OCI-LY3 (cell line): ENCODE measurements around the gene GLMN.

ENCODE experiments used
- H2AFZ ChIP-seq: fragments of 200-600, 300-600 bp; shearing (Covaris generic); 2 replicates; pipeline ENCODE4 v1.6.0; 2014; ENCODE audit warnings: antibody characterized with exemption, low read depth, low read length
- H3K27ac ChIP-seq: fragments of 200-600, 300-600 bp; sonication (generic); 2 replicates; pipeline ENCODE4 v1.5.1; 2014; ENCODE audit warnings: mild to moderate bottlenecking, low read length, moderate library complexity, mixed read lengths
- H3K27me3 ChIP-seq: fragments of 200-600, 300-600 bp; sonication (generic); 2 replicates; pipeline ENCODE4 v1.6.1; 2014; ENCODE audit warnings: low read depth, low read length, mixed read lengths
- H3K36me3 ChIP-seq: fragments of 200-600, 300-600 bp; sonication (generic); replicated peaks from 2 replicates; pipeline ENCODE3; 2014; ENCODE audit warnings: low read depth, low read length, mixed read lengths
- H3K4me1 ChIP-seq: fragments of 300-600, 200-600 bp; sonication (generic); 2 replicates; pipeline ENCODE4 v1.6.1; 2014; ENCODE audit warnings: low read length, mixed read lengths
- H3K4me2 ChIP-seq: fragments of 200-600, 300-600 bp; sonication (generic); 2 replicates; pipeline ENCODE4 v1.6.1; 2014; ENCODE audit warnings: low read length, mixed read lengths
- H3K4me3 ChIP-seq: fragments of 300-600, 200-600 bp; sonication (generic); 2 replicates; pipeline ENCODE4 v1.5.1; 2014; ENCODE audit warnings: antibody characterized with exemption, mild to moderate bottlenecking, low read length, moderate library complexity
- H3K79me2 ChIP-seq: fragments of 300-600, 200-600 bp; shearing (Covaris generic); 2 replicates; pipeline ENCODE4 v1.6.1; 2014; ENCODE audit warnings: mild to moderate bottlenecking, low read length, mixed read lengths
- H3K9ac ChIP-seq: fragments of 300-600, 200-600 bp; shearing (Covaris generic); 2 replicates; pipeline ENCODE4 v1.6.0; 2014; ENCODE audit warnings: mild to moderate bottlenecking, low read length, moderate library complexity
- H3K9me3 ChIP-seq: fragments of 200-600, 300-600 bp; shearing (Covaris generic); 2 replicates; pipeline ENCODE4 v1.6.1; 2014; ENCODE audit warnings: low read length, mixed read lengths; ENCODE audit not compliant: insufficient read depth
- H4K20me1 ChIP-seq: fragments of 200-600, 300-600 bp; sonication (generic); 2 replicates; pipeline ENCODE4 v1.6.1; 2016; ENCODE audit warnings: low read length, mixed read lengths; ENCODE audit not compliant: insufficient read depth
- EZH2phosphoT487 ChIP-seq: fragments of 200-600 bp; shearing (Covaris generic); IDR thresholded peaks from 2 replicates; pipeline ENCODE4 v1.6.1; 2018; ENCODE audit warnings: antibody characterized with exemption, mixed run types, low read depth
- TF ChIP-seq, protein P1 (sequence below): fragments of 200-600, 300-600 bp; sonication (generic); IDR thresholded peaks from 2 replicates; pipeline ENCODE4 v1.5.1; 2014; ENCODE audit warnings: antibody characterized with exemption, low read length, low read depth

The GLMN gene

GRCh38 chr1:92217721-92218120, 81.1 kb downstream of the GLMN start, which contains the start of gene C1orf146:
TSS of gene C1orf146 (plus strand) at chr1:92217915. CDS start at chr1:92231421, 13,506 bp downstream.
- no peaks in the 10 kb centered on the region for H3K27me3 ChIP-seq
- H3K4me2 ChIP-seq: no peak within 1 kb of the TSS
- H3K4me1 ChIP-seq: no peaks in the 10 kb centered on the region
- H3K9me3 ChIP-seq: no peaks in the 10 kb centered on the region
- H3K9ac ChIP-seq: no peak within 1 kb of the TSS
- no peaks in the 10 kb centered on the region for H4K20me1 ChIP-seq
- H3K27ac ChIP-seq: no peak within 1 kb of the TSS
- no peaks in the 10 kb centered on the region for H3K36me3 ChIP-seq
- TF ChIP-seq, protein P1, sequence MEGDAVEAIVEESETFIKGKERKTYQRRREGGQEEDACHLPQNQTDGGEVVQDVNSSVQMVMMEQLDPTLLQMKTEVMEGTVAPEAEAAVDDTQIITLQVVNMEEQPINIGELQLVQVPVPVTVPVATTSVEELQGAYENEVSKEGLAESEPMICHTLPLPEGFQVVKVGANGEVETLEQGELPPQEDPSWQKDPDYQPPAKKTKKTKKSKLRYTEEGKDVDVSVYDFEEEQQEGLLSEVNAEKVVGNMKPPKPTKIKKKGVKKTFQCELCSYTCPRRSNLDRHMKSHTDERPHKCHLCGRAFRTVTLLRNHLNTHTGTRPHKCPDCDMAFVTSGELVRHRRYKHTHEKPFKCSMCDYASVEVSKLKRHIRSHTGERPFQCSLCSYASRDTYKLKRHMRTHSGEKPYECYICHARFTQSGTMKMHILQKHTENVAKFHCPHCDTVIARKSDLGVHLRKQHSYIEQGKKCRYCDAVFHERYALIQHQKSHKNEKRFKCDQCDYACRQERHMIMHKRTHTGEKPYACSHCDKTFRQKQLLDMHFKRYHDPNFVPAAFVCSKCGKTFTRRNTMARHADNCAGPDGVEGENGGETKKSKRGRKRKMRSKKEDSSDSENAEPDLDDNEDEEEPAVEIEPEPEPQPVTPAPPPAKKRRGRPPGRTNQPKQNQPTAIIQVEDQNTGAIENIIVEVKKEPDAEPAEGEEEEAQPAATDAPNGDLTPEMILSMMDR: no peak
- TF ChIP-seq EZH2phosphoT487: no peak
- no peak within 1 kb of the TSS for H2AFZ ChIP-seq
- H3K79me2 ChIP-seq: no peaks in the 10 kb centered on the region
- no peak within 1 kb of the TSS for H3K4me3 ChIP-seq

DNA sequence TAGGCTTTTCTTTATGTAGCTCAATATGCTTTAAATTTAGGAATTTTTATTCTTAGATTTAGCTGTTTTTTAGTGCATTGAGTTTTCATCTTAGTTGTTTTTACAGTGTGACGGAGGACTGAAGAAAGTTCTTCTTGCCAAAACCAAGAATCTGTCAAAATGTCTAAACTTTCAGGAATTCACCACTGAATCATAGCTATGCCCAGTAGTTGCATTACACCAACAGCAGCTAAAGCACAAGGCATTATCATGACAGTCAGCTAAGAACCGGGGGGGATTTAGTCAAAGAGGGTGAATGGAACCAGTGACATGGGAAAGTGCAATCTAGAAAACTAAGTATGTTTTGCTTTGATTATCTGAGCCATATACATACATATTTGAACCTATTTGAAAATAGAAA, 87.6 kb downstream of the GLMN start:
- Histone ChIP-seq H2AFZ (no peak overlapping the region), H4K20me1 (no peaks in the 10 kb centered on the region), H3K4me2 (no peak overlapping the region)

GRCh38 chr1:92210701-92211100, 88.1 kb downstream of the GLMN start:
- no peaks in the 10 kb centered on the region for H4K20me1 ChIP-seq
- H2AFZ ChIP-seq: no peak overlapping the region
- no peak overlapping the region for H3K4me3 ChIP-seq
- TF ChIP-seq, protein P1: no peak
- no peak for TF ChIP-seq EZH2phosphoT487
- H3K36me3 ChIP-seq: no peaks in the 10 kb centered on the region
- no peak overlapping the region for H3K4me2 ChIP-seq
- H3K9ac ChIP-seq: no peak overlapping the region
- no peaks in the 10 kb centered on the region for H3K4me1 ChIP-seq
- H3K27ac ChIP-seq: no peak overlapping the region
- no peaks in the 10 kb centered on the region for H3K9me3 ChIP-seq
- no peaks in the 10 kb centered on the region for H3K79me2 ChIP-seq
- H3K27me3 ChIP-seq: no peaks in the 10 kb centered on the region

More for the DNA sequence above, 87.6 kb downstream of the GLMN start:
- Histone ChIP-seq H3K27me3 (no peaks in the 10 kb centered on the region), H3K9me3 (no peaks in the 10 kb centered on the region), H3K9ac (no peak overlapping the region), H3K79me2 (no peaks in the 10 kb centered on the region), H3K27ac (no peak overlapping the region), H3K4me3 (no peak overlapping the region), H3K36me3 (no peaks in the 10 kb centered on the region), H3K4me1 (no peaks in the 10 kb centered on the region)
- TF ChIP-seq EZH2phosphoT487: no peak
- TF ChIP-seq, protein P1: no peak

GRCh38 chr1:92203105-92203504, 95.7 kb downstream of the GLMN start:
- Histone ChIP-seq H3K4me3 (no peak overlapping the region), H3K4me1 (no peaks in the 10 kb centered on the region), H3K36me3 (no peaks in the 10 kb centered on the region), H3K4me2 (no peak overlapping the region), H2AFZ (no peak overlapping the region), H3K9me3 (no peaks in the 10 kb centered on the region), H3K79me2 (no peaks in the 10 kb centered on the region), H3K27ac (no peak overlapping the region), H3K9ac (no peak overlapping the region), H4K20me1 (no peaks in the 10 kb centered on the region), H3K27me3 (no peaks in the 10 kb centered on the region)
- TF ChIP-seq EZH2phosphoT487: no peak
- TF ChIP-seq, protein P1: no peak
